SH-SY5Y (cell line): Measurements from ENCODE around the gene PAIP1.

ENCODE experiments used
- GATA2 ChIP-seq: IDR thresholded peaks from 2 replicates; pipeline ENCODE4 v1.6.1; 2011; ENCODE audit warnings: mild to moderate bottlenecking, low read depth, low read length
- GATA3 ChIP-seq: IDR thresholded peaks from 2 replicates; pipeline ENCODE4 v1.6.1; 2011; ENCODE audit warnings: low read depth, mild to moderate bottlenecking, low read length, moderate library complexity

Gene PAIP1

DNA sequence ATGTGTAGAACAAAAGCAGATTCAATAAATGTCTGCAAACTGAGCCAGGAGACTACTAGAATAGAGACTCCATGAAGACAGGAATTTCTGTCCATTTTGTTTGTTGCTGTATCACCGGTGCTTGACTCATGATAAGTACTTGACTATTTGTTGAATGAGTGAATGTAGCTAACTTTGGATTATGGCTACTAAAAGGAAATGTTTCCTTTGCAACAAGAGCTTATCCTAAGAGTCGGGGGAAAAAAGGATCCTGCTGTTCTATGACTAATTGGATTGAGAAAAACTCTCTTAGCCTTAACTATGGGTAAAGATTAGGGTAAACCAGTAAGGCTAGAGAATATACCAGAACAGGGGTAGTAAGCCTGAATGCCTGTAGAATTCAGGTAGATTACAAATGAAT lies 3.5 kb downstream of the PAIP1 start:
- no peak for TF ChIP-seq GATA2
- TF ChIP-seq GATA3, result no peak

- TF ChIP-seq GATA3, result no peak
- no peak for TF ChIP-seq GATA2
Measured at GRCh38 chr5:43551731-43552130, 5.1 kb downstream of the PAIP1 start.

DNA sequence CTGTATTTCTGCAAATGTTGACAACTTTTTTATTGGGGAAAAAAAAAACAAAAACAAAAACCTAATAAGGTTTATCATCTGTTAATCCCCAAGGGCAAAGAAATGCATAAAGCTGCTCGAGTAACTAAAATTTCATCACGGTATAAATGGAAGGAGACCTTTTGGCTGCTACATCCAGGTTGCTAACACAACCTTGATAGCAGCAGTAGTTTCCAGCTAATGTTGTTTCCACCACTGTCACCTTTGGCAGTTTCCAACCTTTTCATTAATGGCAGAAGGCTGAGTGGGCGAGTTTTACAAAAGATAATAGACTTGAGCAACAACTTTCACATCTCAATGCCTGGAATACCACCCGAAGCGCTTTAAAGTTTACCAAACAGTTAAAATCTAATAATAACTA lies 8.5 kb downstream of the PAIP1 start:
- TF ChIP-seq GATA3 (no peak), GATA2 (no peak)

- TF ChIP-seq GATA2 (no peak), GATA3 (no peak)
Measured at GRCh38 chr5:43547532-43547931, 9.3 kb downstream of the PAIP1 start.

GRCh38 chr5:43543434-43543833 lies 13.4 kb downstream of the PAIP1 start:
- TF ChIP-seq GATA3, result no peak
- TF ChIP-seq GATA2, result no peak

DNA sequence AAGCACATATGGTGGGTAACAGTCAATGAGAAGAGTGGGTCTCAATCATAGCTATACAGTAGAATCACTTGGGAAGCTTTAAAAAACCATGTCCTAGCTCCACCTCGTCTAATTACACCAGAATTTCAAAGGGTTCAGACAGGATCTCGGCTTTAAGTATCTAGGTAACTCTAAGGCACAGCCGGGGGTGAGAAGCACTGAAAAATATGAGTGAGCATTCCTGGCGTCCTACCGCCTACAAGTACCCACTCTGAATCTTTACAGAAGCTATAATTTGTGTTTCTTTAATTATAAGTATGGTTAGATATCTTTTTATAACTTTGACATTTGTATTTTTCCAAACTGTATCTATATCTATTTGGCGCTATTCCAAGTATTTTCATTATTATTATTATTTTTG lies 16.1 kb downstream of the PAIP1 start:
- TF ChIP-seq GATA3 (no peak), GATA2 (no peak)

DNA sequence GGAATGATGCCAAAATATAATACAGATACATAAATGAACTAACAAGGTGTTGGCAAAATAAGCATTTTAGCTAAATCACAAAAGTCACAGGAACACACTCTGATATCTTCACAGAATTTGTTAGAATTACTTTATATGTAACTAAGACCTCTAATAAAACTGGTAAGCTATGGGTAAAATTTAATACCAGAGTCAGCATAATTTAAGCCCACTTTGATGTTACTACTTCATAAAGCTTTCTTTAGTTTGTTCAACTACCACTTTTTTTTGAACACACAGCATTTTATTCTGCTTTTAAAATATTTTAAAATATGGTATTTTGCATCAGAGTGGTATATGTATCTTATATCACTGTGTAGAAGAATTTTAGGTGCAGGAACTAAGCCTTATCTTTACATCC lies 19.9 kb downstream of the PAIP1 start:
- TF ChIP-seq GATA2 (no peak), GATA3 (no peak)

GRCh38 chr5:43533646-43534045 lies 23.2 kb downstream of the PAIP1 start:
- TF ChIP-seq GATA3 (no peak), GATA2 (no peak)

- no peak for TF ChIP-seq GATA2
- TF ChIP-seq GATA3, result no peak
Measured at GRCh38 chr5:43530648-43531047, 26.2 kb downstream of the PAIP1 start.

GRCh38 chr5:43523662-43524072 lies 33.2 kb downstream of the PAIP1 start:
- TF ChIP-seq GATA2 (peak; percentile 95), GATA3 (peak; percentile 82)

DNA sequence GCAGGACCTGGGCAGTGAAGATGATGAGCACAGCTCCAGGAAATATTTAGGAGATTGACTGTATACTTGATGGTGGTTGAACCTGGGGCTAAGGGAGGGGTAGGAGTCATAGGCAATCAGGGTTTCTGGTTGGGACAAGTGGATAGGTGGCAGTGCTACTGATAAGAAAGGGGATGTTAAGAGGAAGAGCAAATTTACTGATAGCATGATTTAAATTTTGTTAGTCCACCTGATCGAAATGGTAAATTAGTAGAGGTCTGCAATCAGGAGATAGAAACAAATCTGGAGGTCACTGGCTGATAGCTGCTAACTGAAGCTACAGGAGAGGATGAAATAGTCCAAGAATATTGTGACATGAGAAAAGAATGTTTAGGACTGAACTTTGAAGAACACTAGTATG lies 36.3 kb downstream of the PAIP1 start:
- no peak for TF ChIP-seq GATA3
- TF ChIP-seq GATA2, result no peak

GRCh38 chr5:43515678-43516048 lies 41.2 kb downstream of the PAIP1 start:
- no peak for TF ChIP-seq GATA2

GRCh38 chr5:43514816-43515677 lies 41.8 kb downstream of the PAIP1 start, which contains the start of gene C5orf34:
C5orf34 (minus strand) TSS chr5:43515148; CDS start chr5:43509339, 5,809 bp downstream.
- TF ChIP-seq GATA2 (no peak), GATA3 (no peak)

- no peak for TF ChIP-seq GATA2
- no peak for TF ChIP-seq GATA3
Measured at GRCh38 chr5:43514471-43514815, 42.4 kb downstream of the PAIP1 start.

- no peak for TF ChIP-seq GATA2
- no peak for TF ChIP-seq GATA3
Measured at GRCh38 chr5:43514025-43514424, 42.9 kb downstream of the PAIP1 start.

DNA sequence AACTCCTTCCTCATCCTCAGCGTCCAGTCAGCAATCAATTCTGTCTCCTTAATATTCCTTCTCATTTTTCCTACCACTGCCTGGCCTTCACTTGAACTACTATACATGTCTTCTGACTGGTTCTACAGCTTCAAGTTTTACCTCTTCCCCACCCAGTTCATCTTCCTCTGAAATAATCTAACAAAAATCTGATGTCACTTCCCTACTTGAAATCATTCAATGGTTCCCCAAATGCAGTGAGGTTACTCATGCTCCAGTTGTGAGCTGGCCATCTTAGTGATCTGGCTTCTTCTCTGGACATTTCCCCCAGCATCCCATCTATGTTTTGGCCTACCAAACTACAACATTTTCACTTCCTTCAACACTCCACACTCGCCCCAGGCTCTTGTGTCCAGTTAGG lies 58.3 kb downstream of the PAIP1 start:
- TF ChIP-seq GATA3, result no peak
- TF ChIP-seq GATA2, result no peak
